MG63 (cell line): ENCODE measurements around the gene FMC1. TPM values are rescaled to one million over a fixed set of nuclear protein-coding genes. Genes with fewer than 3 reads are reported as not detected.

ENCODE experiments used
- total RNA-seq: library from RNA; depleted of rRNA; stranded (reverse); fragments of >200 nt; shearing (Covaris generic); gene quantifications from 2 replicates; pipeline ENCODE4 v1.2.3, GENCODE V29; 2014; ENCODE audit warnings: low replicate concordance; rRNA removed

The FMC1 gene
- total RNA-seq, 1 experiment from 2014 or later: 17.0 TPM

Other genes with a start within 250 kb of the FMC1 start
- gene ZC3HAV1, start 231.6 kb upstream of the FMC1 start, total RNA-seq: 23.0 and 23.4 TPM in 2 replicates
- 0.76 and 0.86 TPM in 2 replicates for gene UBN2, start 110.1 kb upstream of the FMC1 start, total RNA-seq
- 37.8 and 53.0 TPM in 2 replicates for gene LUC7L2, start 18.6 kb downstream of the FMC1 start, total RNA-seq
- 0.10 TPM in 1 of 2 replicates, not detected in the other for gene KLRG2, start 142.3 kb downstream of the FMC1 start, total RNA-seq
- not detected in 2 replicates for gene CLEC2L, start 182.3 kb downstream of the FMC1 start, total RNA-seq